Tibial nerve (tissue), 4 donors: ENCODE measurements around the gene BBC3.

Experiments used
- CTCF ChIP-seq, 5 experiments: fragments of 200-600 bp in 3 of 5; fragments of 450-650 bp in 2 of 5; sonication (generic) in 3 of 5; IDR thresholded peaks; one replicate each; pipeline ENCODE4 v1.5.1; 2016 to 2019; ENCODE audit warnings: antibody characterized with exemption in 5 of 5, mild to moderate bottlenecking in 3 of 5, moderate library complexity in 2 of 5
- EP300 ChIP-seq, 2 donors: sonication (generic); formaldehyde crosslinking; IDR thresholded peaks; one replicate each; pipeline ENCODE4 v1.6.1; 2017; ENCODE audit warnings: antibody characterized with exemption in 2 of 2, mild to moderate bottlenecking in 1 of 2

DNA sequence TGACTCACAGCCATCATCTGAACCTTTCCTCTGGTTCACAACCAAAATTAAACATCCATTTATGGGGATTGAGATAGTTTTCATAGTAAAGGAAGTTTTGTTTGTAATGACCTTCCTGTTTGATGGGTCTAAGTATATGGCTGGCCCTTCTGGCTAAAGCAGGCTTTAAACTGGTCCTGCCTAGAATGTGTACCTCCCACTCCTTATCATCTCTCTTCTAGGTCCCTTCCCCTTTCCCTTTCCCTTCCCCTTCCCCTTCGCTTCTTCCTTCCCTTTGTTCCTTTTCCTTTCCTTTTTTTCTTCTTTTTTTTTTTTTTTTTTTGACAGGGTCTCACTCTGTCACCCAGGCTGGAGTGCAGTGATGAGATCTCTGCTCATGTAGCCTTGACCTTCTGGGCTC lies 35.6 kb downstream of the BBC3 start:
- TF ChIP-seq EP300 (IDR thresholded peaks at IDR 0.05) = no peak
- TF ChIP-seq CTCF (IDR thresholded peaks at IDR 0.05) = no peak
